Colonic mucosa (tissue), 4 donors: ENCODE results near the gene SPSB1. TPM values are rescaled to one million over a fixed set of nuclear protein-coding genes. Genes with fewer than 3 reads are reported as not detected.
A peak's percentile ranks its signal among the peaks of the same experiment; 100 is the strongest.

Experiments used
- DNase-seq: peaks from one replicate; pipeline ENCODE4 v3.0.0-alpha.2; 2020
- H3K27ac ChIP-seq: fragments of 200-600 bp; one replicate; pipeline ENCODE4 v1.8.0; 2021
- H3K27me3 ChIP-seq: fragments of 200-600 bp; one replicate; pipeline ENCODE4 v1.8.0; 2021
- H3K36me3 ChIP-seq: fragments of 200-600 bp; one replicate; pipeline ENCODE4 v1.8.0; 2021
- H3K4me1 ChIP-seq: fragments of 200-600 bp; one replicate; pipeline ENCODE4 v1.8.0; 2021; ENCODE audit warnings: mild to moderate bottlenecking
- H3K4me3 ChIP-seq: fragments of 200-600 bp; one replicate; pipeline ENCODE4 v1.8.0; 2021
- H3K9ac ChIP-seq, 2 donors: one replicate each; pipeline ENCODE4 v1.7.0; 2013; ENCODE audit warnings: control low read depth in 2 of 2, low read depth in 2 of 2, low read length in 2 of 2
- H3K9me3 ChIP-seq: fragments of 200-600 bp; one replicate; pipeline ENCODE4 v1.8.0; 2021
- CTCF ChIP-seq: fragments of 200-600 bp; IDR thresholded peaks from one replicate; pipeline ENCODE4 v1.8.0; 2022; ENCODE audit warnings: antibody characterized with exemption, mild to moderate bottlenecking
- intact Hi-C: fragments of 100-400 bp; cut with DNase I; formaldehyde crosslinking; loops from one replicate; pipeline ENCODE4 v1.14.1; 2022
- total RNA-seq, 2 donors: library from RNA; stranded (reverse); fragmentation: NEBNext Ultra II Directional in 1 of 2; extraction: Animal tissue kit (Norgen Biotek cat#: 25700) in 1 of 2; gene quantifications; one replicate each; pipeline ENCODE4 v1.2.1, GENCODE V29; 2021
- donor health status: healthy.
- donor health status: DM: no; HTN: no; CAD: no.
- donor health status: DM: no; HTN: no; CAD: no.

The SPSB1 gene
- total RNA-seq, 2 donors from 2014 or later = 14.9 to 28.7 TPM

- H3K27ac ChIP-seq = no peak overlapping the region
- H3K27me3 ChIP-seq = no peaks in the 10 kb centered on the region
- DNase-seq = no peak
- H3K36me3 ChIP-seq = no peaks in the 10 kb centered on the region
- no peaks in the 10 kb centered on the region for H3K9me3 ChIP-seq
- no peak overlapping the region for H3K9ac ChIP-seq
- intact Hi-C loops = no loop called here
- H3K4me3 ChIP-seq = no peak overlapping the region
- TF ChIP-seq CTCF = no peak
- H3K4me1 ChIP-seq = peaks cover 13% of the 10 kb centered on the region
Measured at GRCh38 chr1:9281908-9282695, 10.6 kb upstream of the SPSB1 start.

- Histone ChIP-seq H3K27me3 (no peaks in the 10 kb centered on the region), H3K4me3 (no peak overlapping the region), H3K9me3 (no peaks in the 10 kb centered on the region), H3K36me3 (no peaks in the 10 kb centered on the region), H3K4me1 (peaks cover 13% of the 10 kb centered on the region), H3K9ac (no peak overlapping the region), H3K27ac (no peak overlapping the region)
- no peak for DNase-seq
- intact Hi-C loops = no loop called here
- no peak for TF ChIP-seq CTCF
Measured at GRCh38 chr1:9282696-9282955, 10.1 kb upstream of the SPSB1 start.

GRCh38 chr1:9284061-9284460 lies 8.6 kb upstream of the SPSB1 start:
- no peak for TF ChIP-seq CTCF
- intact Hi-C loops = no loop called here
- Histone ChIP-seq H3K27me3 (no peaks in the 10 kb centered on the region), H3K36me3 (no peaks in the 10 kb centered on the region), H3K27ac (peak overlapping the region; percentile 23), H3K4me1 (peaks cover 13% of the 10 kb centered on the region), H3K4me3 (no peak overlapping the region), H3K9me3 (no peaks in the 10 kb centered on the region), H3K9ac (no peak overlapping the region)
- DNase-seq = no peak

- Histone ChIP-seq H3K4me3 (no peak overlapping the region), H3K9ac (no peak overlapping the region), H3K4me1 (peaks cover 7% of the 10 kb centered on the region), H3K9me3 (no peaks in the 10 kb centered on the region), H3K36me3 (no peaks in the 10 kb centered on the region), H3K27me3 (no peaks in the 10 kb centered on the region), H3K27ac (no peak overlapping the region)
- intact Hi-C loops = no loop called here
- TF ChIP-seq CTCF = no peak
- DNase-seq = no peak
Measured at GRCh38 chr1:9286556-9286955, 6.1 kb upstream of the SPSB1 start.

GRCh38 chr1:9289090-9289534 lies 3.6 kb upstream of the SPSB1 start:
- Histone ChIP-seq H3K4me3 (no peak overlapping the region), H3K27me3 (no peaks in the 10 kb centered on the region), H3K9me3 (no peaks in the 10 kb centered on the region), H3K36me3 (no peaks in the 10 kb centered on the region), H3K27ac (no peak overlapping the region), H3K9ac (no peak overlapping the region), H3K4me1 (no peaks in the 10 kb centered on the region)
- peak; percentile 87 for TF ChIP-seq CTCF
- intact Hi-C loops = loop anchor here (2.0 kb wide), 2 partner anchors 166 to 202 kb away; no protein-coding TSS in a partner anchor
- DNase-seq = peak; percentile 90
